ENCODE results near the gene BAX.
A peak's percentile ranks its signal among the peaks of the same experiment; 100 is the strongest.

BAX gene

DNA sequence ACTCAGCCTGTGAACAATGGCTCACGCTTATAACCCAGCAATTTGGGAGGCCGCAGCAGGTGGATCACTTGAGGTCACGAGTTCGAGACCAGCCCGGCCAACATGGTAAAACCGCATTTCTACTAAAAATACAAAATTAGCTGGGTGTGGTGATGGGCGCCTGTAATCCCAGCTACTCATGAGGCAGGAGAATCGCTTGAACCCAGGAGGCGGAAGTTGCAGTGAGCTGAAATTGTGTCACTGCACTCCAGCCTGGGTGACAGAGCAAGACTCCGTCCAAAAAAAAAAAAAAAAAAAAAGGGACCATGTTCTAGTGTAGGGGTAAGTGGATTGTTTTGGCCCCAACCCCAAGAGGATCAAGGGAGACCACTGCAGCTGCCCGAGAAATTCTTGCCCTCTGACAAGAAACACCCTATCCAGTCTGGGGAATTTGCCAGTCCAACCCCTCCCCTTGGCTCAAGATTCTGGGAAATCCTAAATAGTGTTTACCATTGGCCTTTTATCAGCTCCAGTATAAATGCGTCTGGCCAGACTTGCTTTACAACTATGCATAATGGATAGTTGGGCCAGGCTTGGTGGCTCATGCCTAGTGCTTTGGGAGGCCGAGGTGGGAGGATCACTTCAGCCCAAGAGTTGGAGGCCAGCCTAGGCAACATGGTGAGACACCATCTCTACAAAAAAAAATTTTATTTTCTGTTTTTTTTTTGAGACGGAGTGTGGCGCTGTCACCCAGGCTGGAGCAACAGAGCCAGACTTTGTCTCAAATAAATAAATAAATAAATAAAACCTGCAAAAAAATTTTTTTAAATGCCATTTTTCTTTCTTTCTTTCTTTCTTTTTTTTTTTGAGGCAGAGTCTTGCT is 26.3 kb upstream of the BAX start:
- FAIRE-seq (no peak), DNase-seq (ENCODE audit: low spot score) (no peak)

DNA sequence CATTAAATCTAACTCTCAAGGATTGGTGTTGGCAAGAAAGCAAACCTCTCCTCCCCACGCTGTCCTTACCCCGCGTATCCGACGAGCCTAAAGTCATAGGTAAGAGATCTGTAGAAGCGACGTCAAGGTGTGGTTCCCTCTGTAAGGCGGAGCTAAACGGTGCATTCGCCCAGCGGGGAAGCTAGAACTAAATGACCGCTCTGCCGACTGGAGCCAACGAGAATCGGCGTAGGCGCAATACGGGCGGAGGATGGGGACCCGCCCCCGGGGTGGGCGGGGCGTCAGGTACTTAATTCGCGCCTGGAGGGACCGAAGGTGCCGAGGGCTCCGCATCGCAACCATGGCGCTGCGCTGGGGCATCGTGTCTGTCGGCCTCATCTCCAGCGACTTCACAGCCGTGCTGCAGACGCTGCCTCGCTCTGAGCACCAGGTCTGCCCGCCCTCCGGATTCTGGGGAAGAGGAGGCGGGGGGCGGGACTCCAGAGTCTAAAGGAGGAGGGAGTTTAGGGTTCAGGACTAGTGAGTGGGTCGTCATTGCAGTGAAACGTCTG is 21.2 kb upstream of the BAX start, which contains the start of gene DHDH:
TSS of gene DHDH (plus strand) at position 318 of the 551 bp plus-strand sequence. CDS start at position 341, 23 bp downstream.
- FAIRE-seq (no peak), DNase-seq (ENCODE audit: low spot score) (peak; percentile 88)

DNA sequence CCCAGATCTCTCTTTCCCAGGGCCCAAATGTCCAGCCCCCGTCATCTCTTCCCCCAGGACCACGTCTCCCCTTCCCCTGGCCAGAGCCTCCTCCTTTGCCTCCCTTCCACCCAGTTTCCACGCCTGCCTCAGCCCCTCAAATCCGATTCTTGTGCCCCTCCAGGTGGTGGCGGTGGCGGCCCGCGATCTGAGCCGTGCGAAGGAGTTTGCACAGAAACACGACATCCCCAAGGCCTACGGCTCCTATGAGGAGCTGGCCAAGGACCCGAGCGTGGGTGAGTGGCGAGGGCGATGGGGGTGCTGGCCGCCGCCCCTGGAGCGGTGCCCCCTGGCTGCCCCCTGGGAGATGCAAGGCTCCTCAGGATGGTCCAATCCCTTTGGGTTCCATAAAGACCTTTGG is 19.8 kb upstream of the BAX start:
- DNase-seq (ENCODE audit: low spot score) (no peak), FAIRE-seq (no peak)

DNA sequence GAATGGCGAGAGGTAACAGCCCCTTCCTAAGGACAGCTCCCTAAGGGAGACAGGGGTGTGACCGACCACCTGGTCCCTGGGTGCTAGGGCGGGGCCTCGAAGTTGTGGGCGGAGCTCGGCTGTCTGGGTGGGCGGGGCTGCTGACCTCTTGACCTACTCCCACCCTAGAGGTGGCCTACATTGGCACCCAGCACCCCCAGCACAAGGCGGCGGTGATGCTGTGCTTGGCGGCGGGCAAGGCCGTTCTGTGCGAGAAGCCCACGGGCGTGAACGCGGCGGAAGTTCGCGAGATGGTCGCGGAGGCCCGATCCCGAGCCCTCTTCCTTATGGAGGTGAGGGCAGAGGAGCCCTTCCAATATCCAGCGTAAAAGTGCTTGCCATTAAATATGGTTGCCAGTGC is 18.8 kb upstream of the BAX start:
- FAIRE-seq = no peak
- no peak for DNase-seq (ENCODE audit: low spot score)

DNA sequence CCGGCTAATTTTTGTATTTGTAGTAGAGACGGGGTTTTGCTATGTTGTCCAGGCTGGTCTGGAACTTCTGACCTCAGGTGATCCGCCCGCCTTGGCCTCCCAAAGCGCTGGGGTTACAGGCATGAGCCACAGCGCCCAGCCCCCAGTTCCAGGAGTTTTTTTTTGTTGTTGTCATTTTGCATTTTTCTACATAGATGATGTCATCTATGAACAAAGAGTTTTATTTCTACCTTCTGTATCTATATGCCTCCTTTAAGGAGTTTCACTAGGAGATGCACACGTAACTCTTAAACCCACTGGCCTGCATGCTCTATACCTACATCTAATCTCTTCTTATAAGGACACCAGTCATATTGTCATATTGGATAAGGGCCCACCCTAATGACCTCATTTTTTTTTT is 16.4 kb upstream of the BAX start:
- FAIRE-seq (no peak), DNase-seq (ENCODE audit: low spot score) (no peak)

DNA sequence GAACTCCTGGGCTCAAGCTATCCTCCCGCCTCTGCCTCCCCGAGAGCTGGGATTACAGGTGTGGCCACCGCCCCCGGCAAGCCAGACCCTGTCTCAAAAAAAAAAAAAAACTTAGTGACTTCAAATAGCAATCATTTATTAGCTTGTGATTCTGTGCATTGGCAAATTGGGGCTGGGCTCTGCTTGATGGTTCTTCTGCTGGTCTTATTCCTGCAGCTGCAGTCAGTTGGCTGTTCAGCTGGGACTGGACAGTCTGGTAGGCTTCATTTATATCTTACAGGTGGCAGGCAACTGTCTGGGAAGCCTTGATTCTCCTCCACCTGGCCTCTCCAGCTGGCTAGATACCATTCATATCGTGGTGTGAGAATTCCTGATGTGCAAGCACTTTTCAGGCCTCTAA is 13.8 kb upstream of the BAX start:
- FAIRE-seq (no peak), DNase-seq (ENCODE audit: low spot score) (no peak)

DNA sequence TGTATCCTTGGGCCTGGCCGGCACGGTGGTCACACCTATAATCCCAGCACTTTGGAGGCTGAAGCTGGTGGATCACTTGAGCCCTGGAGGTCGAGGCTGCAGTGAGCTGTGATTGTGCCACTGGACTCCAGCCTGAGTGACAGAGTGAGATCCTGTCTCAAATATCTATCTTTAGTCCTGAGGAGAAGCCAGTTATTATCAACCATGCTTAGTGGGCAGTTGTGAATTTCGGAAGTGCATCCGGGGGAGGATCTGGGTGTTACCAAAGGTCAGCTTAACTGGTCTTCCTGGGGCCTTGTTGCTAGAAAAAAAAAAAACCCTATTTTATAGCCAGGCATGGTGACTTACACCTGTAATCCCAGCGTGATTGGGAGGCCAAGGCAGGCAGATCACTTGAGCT is 11.6 kb upstream of the BAX start:
- DNase-seq (ENCODE audit: low spot score) (no peak), FAIRE-seq (no peak)

DNA sequence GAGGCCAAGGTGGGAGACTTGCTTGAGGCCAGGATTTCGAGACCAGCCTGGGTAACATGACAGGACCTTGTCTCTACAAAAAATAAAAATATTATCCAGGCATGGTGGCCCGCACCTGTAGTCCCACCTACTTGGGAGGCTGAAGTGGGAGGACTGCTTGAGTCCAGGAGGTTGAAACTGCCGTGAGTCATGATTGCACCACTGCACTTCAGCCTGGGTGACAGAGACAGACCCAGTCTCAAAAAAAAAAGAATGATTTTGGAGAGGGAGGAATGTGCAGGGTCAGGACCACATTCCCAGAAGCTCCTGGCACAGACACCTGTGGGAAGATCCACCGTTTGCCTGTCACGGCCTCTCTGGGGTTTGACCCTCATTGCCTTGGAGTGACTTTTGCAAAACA is 9.3 kb upstream of the BAX start:
- DNase-seq (ENCODE audit: low spot score) (no peak), FAIRE-seq (no peak)

DNA sequence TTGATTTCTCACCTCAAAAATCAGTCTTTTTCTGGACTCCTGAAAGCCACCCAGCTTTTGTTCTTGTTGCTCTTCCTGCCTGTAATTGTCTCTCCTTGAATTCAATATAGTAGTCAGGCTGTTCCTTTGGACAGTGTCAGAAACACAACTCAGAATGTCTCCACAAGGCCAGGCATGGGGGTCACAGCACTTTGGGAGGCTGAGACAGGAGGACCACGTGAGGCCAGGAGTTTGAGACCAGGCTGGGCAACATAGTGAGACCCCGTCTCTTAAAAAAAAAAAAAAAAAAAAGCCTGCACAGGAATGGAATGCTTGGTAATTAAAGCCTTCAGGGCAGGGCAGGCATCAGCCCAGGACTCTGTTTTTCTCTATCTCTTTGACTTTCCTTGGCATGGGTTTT is 8.9 kb upstream of the BAX start:
- DNase-seq (ENCODE audit: low spot score) (no peak), FAIRE-seq (no peak)

DNA sequence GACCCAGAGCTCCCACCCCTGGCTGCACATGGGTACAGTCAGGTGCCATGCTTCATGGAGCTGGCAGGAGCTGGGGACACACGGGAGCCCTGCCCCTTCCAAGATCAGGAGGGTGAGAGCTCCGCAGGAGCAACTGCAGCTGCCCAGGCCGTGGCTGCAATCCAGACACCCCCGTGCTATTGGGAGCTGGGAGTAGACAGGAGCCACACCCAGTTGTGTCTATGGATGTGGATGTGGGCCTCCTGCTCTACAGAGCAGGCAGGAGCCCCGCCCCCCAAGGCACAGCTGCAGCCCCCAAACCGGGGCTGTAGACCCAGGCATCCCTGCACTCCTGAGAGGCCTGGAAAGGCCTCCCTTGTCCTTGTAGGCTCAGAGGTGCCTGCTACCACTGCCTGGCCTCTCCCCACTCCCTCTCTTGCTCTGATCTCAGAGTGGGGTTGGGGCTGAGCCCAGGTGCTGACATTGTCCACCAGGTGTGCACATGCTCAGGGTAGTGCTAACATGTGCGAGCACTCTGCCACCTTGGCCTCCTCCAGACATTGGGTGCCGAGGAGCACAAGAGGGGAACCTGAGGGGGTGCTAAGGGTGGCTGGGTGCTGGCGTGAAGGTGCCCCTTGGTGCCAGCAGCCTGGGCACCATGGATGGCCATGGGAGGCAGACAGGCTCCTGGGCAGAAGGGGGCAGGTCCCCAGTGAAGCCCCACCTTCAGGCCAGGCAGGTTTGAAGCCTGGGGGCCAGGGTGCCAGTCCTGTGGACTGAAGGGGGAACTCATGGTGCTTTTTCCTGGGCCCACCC is 8.0 kb upstream of the BAX start:
- DNase-seq (ENCODE audit: low spot score) (no peak), FAIRE-seq (no peak)

DNA sequence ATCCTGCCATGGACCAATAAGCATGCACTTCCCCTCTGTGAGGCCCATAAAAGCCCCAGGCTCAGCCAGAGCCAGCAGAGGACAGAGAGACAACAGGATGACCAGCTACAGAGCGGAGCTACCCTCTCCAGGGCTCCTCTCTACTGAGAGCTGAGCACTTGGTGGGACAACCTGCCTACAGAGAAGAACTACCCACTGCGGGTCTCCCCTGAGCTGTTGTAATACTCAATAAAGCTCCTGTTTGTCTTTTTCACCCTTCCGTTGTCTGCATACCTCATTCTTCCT is 7.5 kb upstream of the BAX start:
- DNase-seq (ENCODE audit: low spot score) (no peak), FAIRE-seq (no peak)

DNA sequence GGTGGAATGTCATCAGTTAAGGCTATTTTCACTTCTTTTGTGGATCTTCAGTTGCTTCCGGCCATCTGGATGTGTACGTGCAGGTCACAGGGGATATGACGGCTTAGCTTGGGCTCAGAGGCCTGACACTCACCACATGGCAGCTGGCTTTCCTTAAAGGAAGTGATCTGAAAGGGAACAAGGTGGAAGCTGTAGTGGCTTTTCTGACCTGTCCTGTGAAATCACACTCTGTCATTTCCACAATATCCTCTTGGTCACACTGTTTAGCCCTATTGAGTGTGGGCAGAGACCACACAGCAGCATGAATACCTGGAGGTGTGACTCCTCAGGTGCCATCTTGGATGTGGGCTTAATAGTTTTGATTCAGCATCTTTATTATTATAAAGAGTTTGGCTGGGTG is 4.5 kb upstream of the BAX start:
- FAIRE-seq = no peak
- DNase-seq (ENCODE audit: low spot score) = no peak

DNA sequence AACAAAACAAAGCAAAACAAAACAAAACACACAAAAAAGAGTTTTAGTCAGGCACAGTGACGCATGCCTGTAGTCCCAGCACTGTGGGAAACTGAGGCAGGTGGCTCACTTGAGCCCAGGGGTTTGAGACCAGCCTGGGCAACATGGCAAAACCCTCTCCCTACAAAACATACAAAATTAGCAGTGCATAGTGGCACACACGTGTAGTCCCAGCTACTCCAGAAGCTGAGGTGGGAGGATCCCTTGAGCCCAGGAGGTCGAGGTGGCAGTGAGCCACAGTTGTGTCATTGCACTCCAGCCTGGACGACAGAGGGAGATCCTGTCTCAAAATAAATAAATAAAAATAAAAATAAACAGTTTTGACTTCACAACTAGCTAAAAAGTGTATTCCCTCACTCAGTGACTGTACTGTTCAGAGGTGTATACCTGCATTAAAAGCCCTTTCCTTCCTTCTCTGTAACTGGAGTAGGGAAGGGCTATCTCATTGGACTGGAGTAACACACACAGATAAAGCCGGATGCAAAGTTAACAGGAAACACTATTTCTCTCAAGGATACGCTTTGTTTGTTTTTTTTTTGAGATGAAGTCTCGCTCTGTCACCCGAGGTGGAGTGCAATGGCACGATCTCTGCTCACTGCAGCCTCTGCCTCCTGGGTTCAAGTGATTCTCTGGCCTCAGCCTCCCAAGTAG is 3.7 kb upstream of the BAX start:
- DNase-seq (ENCODE audit: low spot score) (no peak), FAIRE-seq (no peak)

DNA sequence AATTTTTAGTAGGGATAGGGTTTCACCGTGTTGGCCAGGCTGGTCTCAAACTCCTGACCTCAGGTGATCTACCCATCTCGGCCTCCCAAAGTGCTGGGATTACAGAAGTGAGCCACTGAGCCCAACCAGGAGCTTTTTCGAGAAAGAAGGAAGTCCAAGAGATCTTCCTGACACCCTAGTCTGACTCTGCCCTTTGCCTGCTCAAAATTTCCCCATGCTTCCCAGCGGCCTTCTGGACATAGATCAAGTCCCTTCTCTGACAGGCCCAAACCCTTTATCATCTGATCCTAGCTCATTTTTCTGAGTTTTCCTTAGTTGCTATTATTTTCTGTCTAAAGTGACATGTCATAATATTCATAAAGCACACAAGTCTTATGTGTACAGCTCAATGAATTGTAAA is 1.5 kb upstream of the BAX start:
- no peak for FAIRE-seq

DNA sequence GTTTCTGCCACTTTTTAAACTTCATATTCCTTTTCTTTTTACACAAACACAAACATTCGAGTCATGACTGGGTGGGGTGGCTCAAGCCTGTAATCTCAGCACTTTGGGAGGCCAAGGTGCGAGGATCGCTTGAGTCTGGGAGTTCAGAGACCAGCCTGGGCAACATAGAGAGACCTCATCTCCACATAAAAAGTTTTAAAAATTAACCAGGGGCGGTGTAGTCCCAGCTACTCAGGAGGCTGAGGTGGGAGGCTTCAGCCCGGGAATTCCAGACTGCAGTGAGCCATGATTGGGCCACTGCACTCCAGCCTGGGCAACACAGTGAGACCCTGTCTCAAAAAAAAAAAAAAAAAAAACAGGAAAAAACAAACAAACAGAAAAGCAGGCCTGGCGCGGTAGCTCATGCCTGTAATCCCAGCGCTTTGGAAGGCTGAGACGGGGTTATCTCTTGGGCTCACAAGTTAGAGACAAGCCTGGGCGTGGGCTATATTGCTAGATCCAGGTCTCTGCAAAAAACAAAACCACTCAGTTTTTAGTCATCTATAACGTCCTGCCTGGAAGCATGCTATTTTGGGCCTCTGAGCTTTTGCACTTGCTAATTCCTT is 583 bp upstream of the BAX start:
- DNase-seq (ENCODE audit: low spot score) (no peak), FAIRE-seq (no peak)

More for the DNA sequence above, 1.5 kb upstream of the BAX start:
- no peak for DNase-seq (ENCODE audit: low spot score)

DNA sequence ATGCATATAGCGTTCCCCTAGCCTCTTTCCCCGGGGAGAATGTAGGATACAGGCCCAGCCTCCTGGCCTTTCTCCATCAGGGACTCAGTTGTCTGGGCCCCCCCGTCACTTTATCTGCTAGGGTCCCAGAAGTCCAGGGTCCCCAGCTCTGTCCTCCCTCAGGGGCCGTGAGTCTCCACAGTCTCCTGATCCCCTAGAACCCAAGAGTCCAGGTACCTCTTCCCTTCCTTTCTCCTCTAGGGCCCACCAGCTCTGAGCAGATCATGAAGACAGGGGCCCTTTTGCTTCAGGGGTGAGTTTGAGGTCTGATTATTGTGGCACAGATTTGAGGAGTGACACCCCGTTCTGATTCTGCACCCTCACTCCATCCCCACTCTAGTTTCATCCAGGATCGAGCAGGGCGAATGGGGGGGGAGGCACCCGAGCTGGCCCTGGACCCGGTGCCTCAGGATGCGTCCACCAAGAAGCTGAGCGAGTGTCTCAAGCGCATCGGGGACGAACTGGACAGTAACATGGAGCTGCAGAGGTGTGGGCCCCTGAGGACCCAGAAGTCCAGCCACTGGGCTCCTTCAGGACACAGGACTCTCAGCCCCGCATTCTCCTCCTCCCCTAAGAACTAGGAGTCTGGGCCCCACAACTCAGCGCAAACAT is 758 bp downstream of the BAX start:
- no peak for FAIRE-seq
- no peak for DNase-seq (ENCODE audit: low spot score)

DNA sequence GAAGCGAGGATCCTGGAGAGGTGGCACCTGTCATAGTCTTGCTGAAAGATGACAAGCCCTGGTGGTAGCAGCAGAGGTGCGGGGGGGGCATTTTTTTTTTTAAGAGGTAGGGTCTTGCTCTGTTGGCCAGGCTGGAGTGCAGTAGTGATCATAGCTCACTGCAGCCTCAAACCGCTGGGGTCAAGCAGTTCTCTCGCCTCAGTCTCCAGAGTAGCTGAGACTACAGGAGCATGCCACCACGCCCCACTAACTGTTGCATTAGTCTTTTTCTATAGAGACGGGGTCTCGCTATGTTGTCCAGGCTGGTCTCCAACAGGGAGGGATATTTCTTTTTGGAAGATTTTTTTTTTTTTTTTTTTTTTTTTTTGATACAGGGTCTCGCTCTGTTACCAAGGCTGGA is 3.3 kb downstream of the BAX start:
- FAIRE-seq (no peak), DNase-seq (ENCODE audit: low spot score) (no peak)

DNA sequence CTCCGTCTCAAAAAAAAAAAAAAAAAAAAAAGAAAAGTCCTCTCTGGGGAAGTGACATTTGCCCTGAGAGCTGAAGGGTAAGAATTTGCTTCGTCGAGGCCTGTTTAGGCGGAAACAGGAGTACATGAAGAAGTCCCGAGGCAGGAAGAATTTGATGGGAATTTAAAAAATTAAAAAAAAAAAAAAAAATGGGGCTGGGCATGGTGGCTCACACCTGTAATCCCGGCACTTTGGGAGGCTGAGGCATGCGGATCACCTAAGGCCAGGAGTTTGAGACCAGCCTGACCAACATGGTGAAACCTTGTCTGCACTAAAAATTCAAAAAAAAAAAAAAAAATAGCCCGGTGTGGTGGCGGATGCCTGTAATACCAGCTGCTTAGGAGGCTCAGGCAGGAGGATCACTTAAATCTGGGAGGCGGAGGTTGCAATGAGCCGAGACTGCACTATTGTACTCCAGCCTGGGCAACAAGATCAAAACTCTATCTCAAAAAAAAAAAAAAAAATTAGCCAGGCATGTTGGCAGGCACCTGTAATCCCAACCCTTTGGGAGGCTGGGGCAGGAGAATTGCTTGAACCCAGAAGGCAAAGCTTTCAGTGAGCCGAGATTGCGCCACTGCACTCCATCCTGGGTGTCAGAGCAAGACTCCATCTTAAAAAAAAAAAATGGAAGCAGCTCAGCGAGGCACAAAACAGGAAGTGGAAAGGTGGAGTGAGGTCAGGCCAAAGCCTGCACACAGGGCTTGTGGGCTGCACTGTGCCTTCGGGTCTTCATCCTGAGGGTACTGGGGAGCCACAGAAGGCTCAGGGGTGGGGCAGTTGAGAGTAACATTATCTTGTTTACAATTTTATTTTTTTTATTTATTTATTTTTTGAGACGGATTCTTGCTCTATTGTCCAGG is 4.9 kb downstream of the BAX start:
- DNase-seq (ENCODE audit: low spot score) (no peak), FAIRE-seq (no peak)

DNA sequence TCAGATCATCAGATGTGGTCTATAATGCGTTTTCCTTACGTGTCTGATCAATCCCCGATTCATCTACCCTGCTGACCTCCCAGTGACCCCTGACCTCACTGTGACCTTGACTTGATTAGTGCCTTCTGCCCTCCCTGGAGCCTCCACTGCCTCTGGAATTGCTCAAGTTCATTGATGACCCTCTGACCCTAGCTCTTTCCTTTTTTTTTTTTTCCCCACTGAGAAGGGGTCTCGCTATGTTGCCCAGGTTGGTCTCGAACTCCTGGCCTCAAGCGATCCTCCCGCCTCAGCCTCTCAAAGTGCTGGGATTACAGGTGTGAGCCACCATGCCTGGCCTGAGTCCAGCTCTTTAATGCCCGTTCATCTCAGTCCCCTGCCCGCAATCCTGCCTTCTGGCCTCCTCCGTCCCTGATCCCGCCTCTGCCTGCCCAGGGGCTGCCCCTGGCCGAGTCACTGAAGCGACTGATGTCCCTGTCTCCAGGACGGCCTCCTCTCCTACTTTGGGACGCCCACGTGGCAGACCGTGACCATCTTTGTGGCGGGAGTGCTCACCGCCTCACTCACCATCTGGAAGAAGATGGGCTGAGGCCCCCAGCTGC is 6.5 kb downstream of the BAX start:
- no peak for FAIRE-seq
- DNase-seq (ENCODE audit: low spot score) = no peak

DNA sequence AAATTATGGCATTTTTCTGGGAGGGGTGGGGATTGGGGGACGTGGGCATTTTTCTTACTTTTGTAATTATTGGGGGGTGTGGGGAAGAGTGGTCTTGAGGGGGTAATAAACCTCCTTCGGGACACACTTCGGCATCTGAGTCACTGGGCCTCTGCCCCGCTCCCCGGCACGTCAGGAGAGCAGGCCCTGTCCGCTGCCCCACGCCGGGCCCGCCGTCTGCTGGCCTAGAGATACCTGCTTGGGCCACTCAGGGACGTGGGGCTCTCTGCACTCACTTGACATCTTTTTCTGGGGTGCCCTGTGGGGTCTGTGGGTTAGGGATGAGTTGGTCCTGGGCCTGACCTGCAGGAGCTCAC is 7.0 kb downstream of the BAX start:
- no peak for DNase-seq (ENCODE audit: low spot score)
- FAIRE-seq = no peak

Measured in urothelium cell line (cell line).